Neural progenitor cell (in vitro differentiated cells): ENCODE measurements around the gene SHISA5.

Experiments
- CTCF ChIP-seq: fragments of 200-600 bp; sonication (generic); IDR thresholded peaks from 2 replicates; pipeline ENCODE4 v1.5.1; 2017; ENCODE audit warnings: antibody characterized with exemption, mild to moderate bottlenecking
- EZH2 ChIP-seq: fragments of 200-600 bp; sonication (generic); IDR thresholded peaks from 2 replicates; pipeline ENCODE4 v1.6.1; 2017; ENCODE audit warnings: antibody characterized with exemption, mild to moderate bottlenecking, moderate library complexity
- EZH2phosphoT487 ChIP-seq: fragments of 200-600 bp; sonication (generic); IDR thresholded peaks from 2 replicates; pipeline ENCODE4 v1.6.1; 2017; ENCODE audit warnings: antibody characterized with exemption

- TF ChIP-seq EZH2phosphoT487 (no peak), CTCF (no peak), EZH2 (no peak)
Measured at GRCh38 chr3:48500656-48501055, 3.3 kb downstream of the SHISA5 start.
